ENCODE data around the gene HPS5. TPM values are rescaled to one million over a fixed set of nuclear protein-coding genes. Genes with fewer than 3 reads are reported as not detected.

Gene HPS5, protein sequence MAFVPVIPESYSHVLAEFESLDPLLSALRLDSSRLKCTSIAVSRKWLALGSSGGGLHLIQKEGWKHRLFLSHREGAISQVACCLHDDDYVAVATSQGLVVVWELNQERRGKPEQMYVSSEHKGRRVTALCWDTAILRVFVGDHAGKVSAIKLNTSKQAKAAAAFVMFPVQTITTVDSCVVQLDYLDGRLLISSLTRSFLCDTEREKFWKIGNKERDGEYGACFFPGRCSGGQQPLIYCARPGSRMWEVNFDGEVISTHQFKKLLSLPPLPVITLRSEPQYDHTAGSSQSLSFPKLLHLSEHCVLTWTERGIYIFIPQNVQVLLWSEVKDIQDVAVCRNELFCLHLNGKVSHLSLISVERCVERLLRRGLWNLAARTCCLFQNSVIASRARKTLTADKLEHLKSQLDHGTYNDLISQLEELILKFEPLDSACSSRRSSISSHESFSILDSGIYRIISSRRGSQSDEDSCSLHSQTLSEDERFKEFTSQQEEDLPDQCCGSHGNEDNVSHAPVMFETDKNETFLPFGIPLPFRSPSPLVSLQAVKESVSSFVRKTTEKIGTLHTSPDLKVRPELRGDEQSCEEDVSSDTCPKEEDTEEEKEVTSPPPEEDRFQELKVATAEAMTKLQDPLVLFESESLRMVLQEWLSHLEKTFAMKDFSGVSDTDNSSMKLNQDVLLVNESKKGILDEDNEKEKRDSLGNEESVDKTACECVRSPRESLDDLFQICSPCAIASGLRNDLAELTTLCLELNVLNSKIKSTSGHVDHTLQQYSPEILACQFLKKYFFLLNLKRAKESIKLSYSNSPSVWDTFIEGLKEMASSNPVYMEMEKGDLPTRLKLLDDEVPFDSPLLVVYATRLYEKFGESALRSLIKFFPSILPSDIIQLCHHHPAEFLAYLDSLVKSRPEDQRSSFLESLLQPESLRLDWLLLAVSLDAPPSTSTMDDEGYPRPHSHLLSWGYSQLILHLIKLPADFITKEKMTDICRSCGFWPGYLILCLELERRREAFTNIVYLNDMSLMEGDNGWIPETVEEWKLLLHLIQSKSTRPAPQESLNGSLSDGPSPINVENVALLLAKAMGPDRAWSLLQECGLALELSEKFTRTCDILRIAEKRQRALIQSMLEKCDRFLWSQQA
- total RNA-seq (10 to 100 TPM; 12.9 to 17.9 (median 14.3) TPM), total RNA-seq (38.1 to 71.7 (median 54.8) reads per million in 29 experiments)
- total RNA-seq (2013), result 26.5 TPM

DNA sequence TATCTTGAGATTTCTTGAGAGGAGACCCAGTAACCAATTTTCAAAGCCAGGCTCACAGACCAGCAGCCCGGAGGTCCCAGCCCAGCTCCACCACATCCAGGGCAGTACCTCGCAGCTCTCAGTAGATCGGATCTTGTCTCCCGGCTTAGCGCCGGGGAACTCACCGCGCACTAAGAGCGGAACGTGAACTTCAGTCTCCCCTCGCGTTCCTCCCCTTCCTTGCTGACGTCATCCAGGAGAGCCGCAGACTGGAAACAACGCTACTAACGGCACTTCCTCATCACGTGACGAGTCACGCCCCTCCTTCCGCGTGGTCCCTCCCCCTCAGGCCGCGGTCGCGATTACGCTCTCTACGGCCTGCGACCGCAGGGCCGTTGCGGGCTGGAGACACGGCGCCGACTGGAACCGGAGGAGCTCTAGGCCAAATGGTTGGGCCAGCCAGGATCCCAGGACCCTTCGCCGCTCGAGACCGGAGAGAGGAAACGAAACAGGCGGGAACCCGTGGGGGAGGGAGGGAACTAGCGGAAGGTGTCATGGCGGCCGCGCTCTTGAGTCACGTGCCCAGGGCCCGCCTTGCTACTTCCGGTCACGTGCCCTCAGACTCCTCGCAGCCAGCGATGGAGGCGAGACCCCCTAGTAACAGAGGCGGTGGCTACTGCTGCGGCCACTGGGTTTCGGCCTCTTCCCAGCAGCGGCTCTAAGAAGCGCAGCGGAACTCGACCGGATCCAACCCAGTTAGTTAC lies at the start of gene HPS5, which contains the start of gene GTF2H1:
TSS of gene HPS5 (minus strand) at position 172 of the 743 bp plus-strand sequence. CDS start 4,282 bp downstream, outside the sequence.
TSS of gene GTF2H1 (plus strand) at position 599 of the 743 bp plus-strand sequence. CDS start 10,508 bp downstream, outside the sequence.
- Mint-ChIP-seq H3K27ac (peak within 1 kb of the TSS; percentile 100), H3K4me3 (peak within 1 kb of the TSS; percentile 97 to 99 (median 98)), H3K9me3 (no peaks in the 10 kb centered on the region), H3K36me3 (peaks cover 36% of the 10 kb centered on the region), H3K27me3 (no peaks in the 10 kb centered on the region), H3K4me1 (peaks cover 77 to 82% (median 79%) of the 10 kb centered on the region in 3 donors)
- peaks cover 0 to 14% of the 10 kb centered on the region in 2 donors for H3K36me3 ChIP-seq (ENCODE audit: control insufficient read depth in 2 of 2, extremely low read depth in 1 of 2, insufficient read depth in 1 of 2, low read length in 1 of 2)
- peak within 1 kb of the TSS; percentile 77 to 93 for H3K4me3 ChIP-seq (ENCODE audit: control insufficient read depth in 1 of 2, extremely low read depth in 1 of 2, low read length in 1 of 2)
- H3K27me3 ChIP-seq (replicated peaks in 1 of 2; ENCODE audit: control insufficient read depth in 2 of 2, extremely low read depth in 1 of 2, insufficient read depth in 2 of 2, low read length in 1 of 2), result no peaks in the 10 kb centered on the region
- CTCF ChIA-PET, result interaction anchor here (0.5 to 2.2 kb wide), 8 partner anchors 12 to 399 kb away, joined by 3 to 10 read pairs (median 4); no protein-coding TSS in a partner anchor
- DNase-seq (peak; percentile 92 to 99 (median 96)), ATAC-seq (replicated peaks in 1 of 4) (peak; percentile 89 to 91 (median 90))
- POLR2A ChIA-PET, result interaction anchor here (0.6 to 3.6 kb wide), 10 partner anchors 10 to 312 kb away, joined by 3 to 53 read pairs (median 6); partner anchors contain the start of genes LDHA (in 2 of the 2), SPTY2D1 (in 1 of the 2) and TSG101 (in 1 of the 2)
- H3K9me3 ChIP-seq, result no peaks in the 10 kb centered on the region
- peaks cover 21 to 32% of the 10 kb centered on the region in 2 experiments for H3K4me1 ChIP-seq (ENCODE audit: control insufficient read depth in 1 of 2, extremely low read depth in 1 of 2, insufficient read depth in 2 of 2, low read length in 2 of 2)
- under 1% methylated on average over 51 of the region's 61 CpGs for WGBS (ENCODE audit: insufficient coverage)
- peak within 1 kb of the TSS; percentile 98 for H3K27ac ChIP-seq (ENCODE audit: low read length)

DNA sequence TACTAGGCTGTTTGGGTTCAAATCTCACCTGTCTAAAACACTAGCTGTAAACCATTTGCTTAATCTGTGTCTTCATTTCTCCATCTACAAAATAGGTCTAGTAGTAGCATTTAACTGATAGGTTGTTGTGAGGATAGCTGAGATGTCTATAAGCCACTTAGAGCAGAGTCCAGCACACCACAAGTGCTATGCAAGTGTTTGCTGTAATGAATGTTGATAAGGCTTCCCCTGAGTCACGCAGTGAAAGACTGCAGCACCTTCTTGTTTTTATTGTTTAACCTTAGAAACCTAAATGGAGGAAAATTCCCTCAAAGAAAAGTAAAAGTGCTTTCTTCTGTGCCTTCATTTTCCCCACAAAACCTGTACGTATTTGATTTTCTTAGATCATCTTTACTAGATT lies 49.3 kb upstream of the HPS5 start:
- Mint-ChIP-seq H3K27me3 (no peaks in the 10 kb centered on the region), H3K4me3 (no peak overlapping the region), H3K27ac (no peak overlapping the region), H3K4me1 (peaks cover 2 to 14% (median 9%) of the 10 kb centered on the region in 3 donors), H3K9me3 (no peaks in the 10 kb centered on the region), H3K36me3 (peaks cover 10% of the 10 kb centered on the region)
- CTCF ChIA-PET, result interaction anchor here in 1 of 2 donors (0.8 kb wide), 1 partner anchor 709 kb away, joined by 3 read pairs; no protein-coding TSS in a partner anchor
- Histone ChIP-seq H3K36me3 (ENCODE audit: control insufficient read depth in 2 of 2, extremely low read depth in 1 of 2, insufficient read depth in 1 of 2, low read length in 1 of 2) (peaks cover 0 to 10% of the 10 kb centered on the region in 2 donors), H3K4me1 (ENCODE audit: control insufficient read depth in 1 of 2, extremely low read depth in 1 of 2, insufficient read depth in 2 of 2, low read length in 2 of 2) (peaks cover 0 to under 1% of the 10 kb centered on the region in 2 experiments), H3K27ac (ENCODE audit: low read length) (no peak overlapping the region), H3K27me3 (replicated peaks in 1 of 2; ENCODE audit: control insufficient read depth in 2 of 2, extremely low read depth in 1 of 2, insufficient read depth in 2 of 2, low read length in 1 of 2) (no peaks in the 10 kb centered on the region), H3K9me3 (no peaks in the 10 kb centered on the region), H3K4me3 (ENCODE audit: control insufficient read depth in 1 of 2, extremely low read depth in 1 of 2, low read length in 1 of 2) (no peak overlapping the region)
- WGBS (ENCODE audit: insufficient coverage), result no CpG with 5 or more reads among the region's 2 CpGs
- ATAC-seq (replicated peaks in 1 of 4) (no peak), DNase-seq (no peak)
- POLR2A ChIA-PET, result interaction anchor here in 1 of 2 donors (0.5 to 0.7 kb wide), 2 partner anchors 27 to 79 kb away, joined by 4 read pairs; no protein-coding TSS in a partner anchor

DNA sequence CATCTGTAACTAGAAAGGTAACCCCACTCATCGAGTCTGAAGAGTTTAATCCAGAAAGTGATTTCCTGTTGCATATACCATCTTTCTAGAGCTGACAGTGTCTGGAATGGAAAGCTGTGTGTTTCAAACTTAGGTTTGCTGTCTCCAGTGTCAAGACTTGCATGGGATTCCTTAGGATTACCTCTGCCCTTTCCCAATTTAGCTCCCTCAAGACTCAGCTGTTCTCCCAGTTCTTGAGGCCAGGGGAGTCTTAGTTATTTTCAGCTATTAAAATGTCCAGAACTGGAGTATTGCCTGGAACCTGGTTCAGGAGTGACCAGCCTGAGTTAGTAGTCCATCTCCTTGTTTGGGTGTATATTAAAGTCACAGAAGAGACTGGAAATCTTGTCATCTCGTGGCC lies 47.5 kb upstream of the HPS5 start:
- no peak overlapping the region for H3K4me3 Mint-ChIP-seq
- peaks cover 0 to 2% of the 10 kb centered on the region in 2 experiments for H3K4me1 ChIP-seq (ENCODE audit: control insufficient read depth in 1 of 2, extremely low read depth in 1 of 2, insufficient read depth in 2 of 2, low read length in 2 of 2)
- POLR2A ChIA-PET, result interaction anchor here in 1 of 2 donors (0.6 kb wide), 1 partner anchor 163 kb away, joined by 3 read pairs; no protein-coding TSS in a partner anchor
- peaks cover 2 to 20% (median 5%) of the 10 kb centered on the region in 3 donors for H3K4me1 Mint-ChIP-seq
- peaks cover 0 to 23% of the 10 kb centered on the region in 2 donors for H3K36me3 ChIP-seq (ENCODE audit: control insufficient read depth in 2 of 2, extremely low read depth in 1 of 2, insufficient read depth in 1 of 2, low read length in 1 of 2)
- H3K9me3 ChIP-seq, result no peaks in the 10 kb centered on the region
- CTCF ChIA-PET, result no interaction called here
- H3K27me3 Mint-ChIP-seq, result no peaks in the 10 kb centered on the region
- H3K27ac ChIP-seq (ENCODE audit: low read length), result no peak overlapping the region
- H3K9me3 Mint-ChIP-seq, result no peaks in the 10 kb centered on the region
- no peak overlapping the region for H3K4me3 ChIP-seq (ENCODE audit: control insufficient read depth in 1 of 2, extremely low read depth in 1 of 2, low read length in 1 of 2)
- ATAC-seq (replicated peaks in 1 of 4) (no peak), DNase-seq (no peak)
- no CpG with 5 or more reads among the region's 2 CpGs for WGBS (ENCODE audit: insufficient coverage)
- peak overlapping the region; percentile 16 to 61 for H3K27ac Mint-ChIP-seq
- no peaks in the 10 kb centered on the region for H3K27me3 ChIP-seq (replicated peaks in 1 of 2; ENCODE audit: control insufficient read depth in 2 of 2, extremely low read depth in 1 of 2, insufficient read depth in 2 of 2, low read length in 1 of 2)
- H3K36me3 Mint-ChIP-seq, result peaks cover 21% of the 10 kb centered on the region

DNA sequence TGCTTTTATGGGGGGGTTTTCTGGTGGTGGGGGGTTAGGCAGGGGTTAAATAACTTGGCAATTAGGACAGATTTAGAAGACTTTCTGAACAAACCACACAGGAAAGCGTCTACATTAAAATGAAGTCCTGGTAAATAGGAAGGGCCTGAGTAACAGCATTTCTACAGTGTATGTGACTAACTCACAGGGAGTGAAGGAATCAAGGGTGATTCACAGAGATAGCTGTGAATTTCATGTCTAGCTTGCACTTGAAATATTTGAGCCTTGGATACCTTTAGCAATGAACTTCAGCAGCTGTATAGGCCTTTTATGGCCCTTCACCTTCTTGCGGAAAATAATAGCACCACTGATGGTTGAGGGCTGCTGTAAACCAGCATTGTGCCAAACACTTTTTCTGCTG lies 46.3 kb upstream of the HPS5 start:
- H3K27me3 Mint-ChIP-seq, result no peaks in the 10 kb centered on the region
- peaks cover 2 to 20% (median 5%) of the 10 kb centered on the region in 3 donors for H3K4me1 Mint-ChIP-seq
- ATAC-seq (replicated peaks in 1 of 4) (no peak), DNase-seq (no peak)
- peaks cover 28% of the 10 kb centered on the region for H3K36me3 Mint-ChIP-seq
- no peak overlapping the region for H3K4me3 Mint-ChIP-seq
- ChIA-PET CTCF (no interaction called here), POLR2A (interaction anchor here (0.6 to 0.9 kb wide), 2 partner anchors 16 to 26 kb away, joined by 3 to 4 read pairs; partner anchors contain the start of gene LDHA (in 1 of the 2))
- no CpG with 5 or more reads among the region's 2 CpGs for WGBS (ENCODE audit: insufficient coverage)
- H3K9me3 Mint-ChIP-seq, result no peaks in the 10 kb centered on the region
- Histone ChIP-seq H3K27me3 (replicated peaks in 1 of 2; ENCODE audit: control insufficient read depth in 2 of 2, extremely low read depth in 1 of 2, insufficient read depth in 2 of 2, low read length in 1 of 2) (no peaks in the 10 kb centered on the region), H3K4me1 (ENCODE audit: control insufficient read depth in 1 of 2, extremely low read depth in 1 of 2, insufficient read depth in 2 of 2, low read length in 2 of 2) (peaks cover 0 to 2% of the 10 kb centered on the region in 2 experiments), H3K4me3 (ENCODE audit: control insufficient read depth in 1 of 2, extremely low read depth in 1 of 2, low read length in 1 of 2) (no peak overlapping the region), H3K36me3 (ENCODE audit: control insufficient read depth in 2 of 2, extremely low read depth in 1 of 2, insufficient read depth in 1 of 2, low read length in 1 of 2) (peaks cover 0 to 34% of the 10 kb centered on the region in 2 donors), H3K27ac (ENCODE audit: low read length) (no peak overlapping the region), H3K9me3 (no peaks in the 10 kb centered on the region)
- H3K27ac Mint-ChIP-seq, result peak overlapping the region in 1 of 2 donors; percentile 60

DNA sequence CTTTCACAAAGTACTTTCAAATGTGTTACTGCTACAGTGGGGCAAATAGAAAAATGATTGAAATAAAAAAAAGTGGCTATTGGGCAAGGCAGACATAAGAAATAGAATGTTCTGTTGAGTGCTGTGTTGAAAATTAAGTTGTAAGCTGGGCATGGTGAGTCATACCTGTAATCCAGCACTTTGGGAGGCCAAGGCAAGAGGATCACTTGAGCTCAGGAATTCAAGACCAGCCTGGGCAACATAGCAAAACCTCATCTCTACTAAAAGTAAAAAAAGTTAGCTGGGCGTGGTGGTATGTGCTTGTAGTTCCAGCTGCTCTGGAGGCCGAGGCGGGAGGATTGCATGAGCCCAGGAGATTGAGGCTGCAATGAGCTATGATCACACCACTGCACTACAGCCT lies 45.5 kb upstream of the HPS5 start:
- no CpG with 5 or more reads among the region's 3 CpGs for WGBS (ENCODE audit: insufficient coverage)

More for the DNA sequence above, 45.5 kb upstream of the HPS5 start:
- POLR2A ChIA-PET, result no interaction called here
- Histone ChIP-seq H3K27ac (ENCODE audit: low read length) (no peak overlapping the region), H3K27me3 (replicated peaks in 1 of 2; ENCODE audit: control insufficient read depth in 2 of 2, extremely low read depth in 1 of 2, insufficient read depth in 2 of 2, low read length in 1 of 2) (no peaks in the 10 kb centered on the region), H3K4me3 (ENCODE audit: control insufficient read depth in 1 of 2, extremely low read depth in 1 of 2, low read length in 1 of 2) (no peak overlapping the region), H3K9me3 (no peaks in the 10 kb centered on the region), H3K36me3 (ENCODE audit: control insufficient read depth in 2 of 2, extremely low read depth in 1 of 2, insufficient read depth in 1 of 2, low read length in 1 of 2) (peaks cover 0 to 39% of the 10 kb centered on the region in 2 donors), H3K4me1 (ENCODE audit: control insufficient read depth in 1 of 2, extremely low read depth in 1 of 2, insufficient read depth in 2 of 2, low read length in 2 of 2) (peaks cover 0 to 2% of the 10 kb centered on the region in 2 experiments)
- CTCF ChIA-PET, result interaction anchor here (0.5 to 0.8 kb wide), 2 partner anchors 9 to 27 kb away, joined by 3 to 11 read pairs; partner anchors contain the start of gene LDHA (in 1 of the 2)
- Mint-ChIP-seq H3K9me3 (no peaks in the 10 kb centered on the region), H3K4me1 (peaks cover 2 to 20% (median 5%) of the 10 kb centered on the region in 3 donors), H3K4me3 (no peak overlapping the region), H3K27ac (peak overlapping the region in 1 of 2 donors; percentile 51), H3K27me3 (no peaks in the 10 kb centered on the region), H3K36me3 (peaks cover 29% of the 10 kb centered on the region)
- ATAC-seq (replicated peaks in 1 of 4), result no peak
- DNase-seq, result no peak
